ENCODE measurements around the gene LSM4. TPM values are rescaled to one million over a fixed set of nuclear protein-coding genes. Genes with fewer than 3 reads are reported as not detected.

The LSM4 gene
- total and polyA plus RNA-seq, 2 of the 13 experiments (the other 11 are each of a cell fraction or from before 2014, with no cell fraction given): 65.8 to 166 TPM

GRCh38 chr19:18274781-18275356 lies 48.0 kb downstream of the LSM4 start (continued):
- TF ChIP-seq ZNF264 (CRISPR knock-in tag; IDR thresholded peaks at IDR 0.05) (0 out of 2 replicates have a peak, but pooled peaks have one; percentile 23), FOXP4 (CRISPR knock-in tag; IDR thresholded peaks at IDR 0.05) (peak; percentile 71), HNF4G (IDR thresholded peaks at IDR 0.05; ENCODE audit: borderline replicate concordance, low read depth, low read length) (peak; percentile 84), HNF4G (CRISPR knock-in tag; IDR thresholded peaks at IDR 0.05; ENCODE audit: borderline replicate concordance, low read depth) (peak; percentile 33; the same call in 1 of the 2 replicates), SRSF9 (IDR thresholded peaks at IDR 0.05; ENCODE audit: borderline replicate concordance, insufficient read depth, low read depth, low read length, poor library complexity, severe bottlenecking) (no peak), BRCA1 (CRISPR knock-in tag; IDR thresholded peaks at IDR 0.05) (no peak), EP300 (IDR thresholded peaks at IDR 0.05; ENCODE audit: low read depth in 2 of 2, low read length in 2 of 2) (peak; percentile 44 to 61; a peak in 3 of 4 replicates), EP300 (CRISPR knock-in tag; IDR thresholded peaks at IDR 0.05; ENCODE audit: borderline replicate concordance) (no peak; the same call in 1 of the 2 replicates), ZNF292 (CRISPR knock-in tag; IDR thresholded peaks at IDR 0.05; ENCODE audit: borderline replicate concordance, low read depth) (peak; percentile 93), ZNF766 (CRISPR knock-in tag; IDR thresholded peaks at IDR 0.05; ENCODE audit: borderline replicate concordance) (no peak), ARID2 (CRISPR knock-in tag; IDR thresholded peaks at IDR 0.05; ENCODE audit: borderline replicate concordance) (0 out of 2 replicates have a peak, but pooled peaks have one; percentile 66), ZBTB43 (CRISPR knock-in tag; conservative IDR thresholded peaks at IDR 0.05) (peak; percentile 59; the same call in 1 of the 2 replicates), NR2F6 (IDR thresholded peaks at IDR 0.05) (peak; percentile 38), NR2F6 (CRISPR knock-in tag; IDR thresholded peaks at IDR 0.05) (peak; percentile 59), XRCC5 (optimal IDR thresholded peaks at IDR 0.05; ENCODE audit: low read length) (peak; percentile 52), ZSCAN20 (CRISPR knock-in tag; IDR thresholded peaks at IDR 0.05; ENCODE audit: borderline replicate concordance) (peak; percentile 61; the same call in 1 of the 2 replicates), ZNF569 (CRISPR knock-in tag; IDR thresholded peaks at IDR 0.05; ENCODE audit: borderline replicate concordance) (no peak; the same call in 1 of the 2 replicates), TFDP2 (CRISPR knock-in tag; IDR thresholded peaks at IDR 0.05) (no peak), BRD4 (CRISPR knock-in tag; IDR thresholded peaks at IDR 0.05) (0 out of 2 replicates have a peak, but pooled peaks have one; percentile 26), ZNF256 (CRISPR knock-in tag; conservative IDR thresholded peaks at IDR 0.05) (no peak), ARNT (IDR thresholded peaks at IDR 0.05) (no peak), ZNF747 (CRISPR knock-in tag; IDR thresholded peaks at IDR 0.05; ENCODE audit: borderline replicate concordance) (no peak; the same call in 1 of the 2 replicates), ZNF512 (CRISPR knock-in tag; IDR thresholded peaks at IDR 0.05) (no peak), CERS6 (CRISPR knock-in tag; IDR thresholded peaks at IDR 0.05) (no peak)
